ENCODE measurements around the gene ABCA13. TPM values are rescaled to one million over a fixed set of nuclear protein-coding genes. Genes with fewer than 3 reads are reported as not detected.

Gene ABCA13
- total RNA-seq, 2 donors from 2014 or later: 1.7 to 2.5 TPM

- no peaks in the 10 kb centered on the region for H3K27me3 ChIP-seq
- no peak overlapping the region for H3K4me3 ChIP-seq
- intact Hi-C loops (cut with DNase I): no loop called here
- no peaks in the 10 kb centered on the region for H3K9me3 ChIP-seq
- H3K4me1 ChIP-seq: no peaks in the 10 kb centered on the region
- no peak overlapping the region for H3K27ac ChIP-seq
- DNase-seq: no peak
- H3K9ac ChIP-seq (ENCODE audit: low read depth in 2 of 2, low read length in 2 of 2): no peak overlapping the region
- no peaks in the 10 kb centered on the region for H3K36me3 ChIP-seq
- TF ChIP-seq CTCF (IDR thresholded peaks at IDR 0.05): no peak
Observed at GRCh38 chr7:48347230-48347825, 176.1 kb downstream of the ABCA13 start.

GRCh38 chr7:48350515-48350914, 179.3 kb downstream of the ABCA13 start:
- no peaks in the 10 kb centered on the region for H3K27me3 ChIP-seq
- intact Hi-C loops (cut with DNase I): no loop called here
- H3K4me1 ChIP-seq: no peaks in the 10 kb centered on the region
- H3K36me3 ChIP-seq: no peaks in the 10 kb centered on the region
- H3K9ac ChIP-seq (ENCODE audit: low read depth in 2 of 2, low read length in 2 of 2): no peak overlapping the region
- H3K4me3 ChIP-seq: no peak overlapping the region
- TF ChIP-seq CTCF (IDR thresholded peaks at IDR 0.05): no peak
- H3K27ac ChIP-seq: no peak overlapping the region
- DNase-seq: no peak
- H3K9me3 ChIP-seq: no peaks in the 10 kb centered on the region

GRCh38 chr7:48351900-48352299, 180.6 kb downstream of the ABCA13 start:
- H3K9me3 ChIP-seq: no peaks in the 10 kb centered on the region
- DNase-seq: no peak
- TF ChIP-seq CTCF (IDR thresholded peaks at IDR 0.05): no peak
- H3K27ac ChIP-seq: no peak overlapping the region
- no peaks in the 10 kb centered on the region for H3K36me3 ChIP-seq
- no peaks in the 10 kb centered on the region for H3K27me3 ChIP-seq
- no peaks in the 10 kb centered on the region for H3K4me1 ChIP-seq
- H3K9ac ChIP-seq (ENCODE audit: low read depth in 2 of 2, low read length in 2 of 2): no peak overlapping the region
- intact Hi-C loops (cut with DNase I): no loop called here
- no peak overlapping the region for H3K4me3 ChIP-seq

- Histone ChIP-seq H3K27me3 (no peaks in the 10 kb centered on the region), H3K9ac (ENCODE audit: low read depth in 2 of 2, low read length in 2 of 2) (no peak overlapping the region), H3K36me3 (no peaks in the 10 kb centered on the region), H3K4me1 (no peaks in the 10 kb centered on the region), H3K9me3 (no peaks in the 10 kb centered on the region), H3K4me3 (no peak overlapping the region), H3K27ac (no peak overlapping the region)
- DNase-seq: no peak
- intact Hi-C loops (cut with DNase I): no loop called here
- TF ChIP-seq CTCF (IDR thresholded peaks at IDR 0.05): no peak
Observed at GRCh38 chr7:48355346-48355745, 184.1 kb downstream of the ABCA13 start.

GRCh38 chr7:48360574-48360973, 189.3 kb downstream of the ABCA13 start:
- Histone ChIP-seq H3K36me3 (no peaks in the 10 kb centered on the region), H3K27me3 (no peaks in the 10 kb centered on the region), H3K27ac (no peak overlapping the region), H3K9ac (ENCODE audit: low read depth in 2 of 2, low read length in 2 of 2) (no peak overlapping the region), H3K9me3 (no peaks in the 10 kb centered on the region), H3K4me1 (no peaks in the 10 kb centered on the region), H3K4me3 (no peak overlapping the region)
- no peak for DNase-seq
- intact Hi-C loops (cut with DNase I): no loop called here
- TF ChIP-seq CTCF (IDR thresholded peaks at IDR 0.05): no peak
